Stimulated activated CD8-positive, alpha-beta memory T cell treated with anti-CD3 and anti-CD28 coated beads, Interleukin-12 subunit alpha, Interleukin-12 subunit beta, amount 100 ng/mL, for 1 hour (primary cell): ENCODE data around the gene ROCK2.

Experiments used
- DNase-seq: peaks from one replicate; pipeline ENCODE4 v3.0.0-alpha.2; 2020; ENCODE audit warnings: low read depth

ROCK2 gene

GRCh38 chr2:11310212-11310611 lies 34.2 kb downstream of the ROCK2 start:
- no peak for DNase-seq

GRCh38 chr2:11309706-11310105 lies 34.7 kb downstream of the ROCK2 start:
- no peak for DNase-seq

- no peak for DNase-seq
Measured at GRCh38 chr2:11307764-11308415, 36.5 kb downstream of the ROCK2 start.

GRCh38 chr2:11305958-11306357 lies 38.5 kb downstream of the ROCK2 start:
- DNase-seq, result no peak

DNA sequence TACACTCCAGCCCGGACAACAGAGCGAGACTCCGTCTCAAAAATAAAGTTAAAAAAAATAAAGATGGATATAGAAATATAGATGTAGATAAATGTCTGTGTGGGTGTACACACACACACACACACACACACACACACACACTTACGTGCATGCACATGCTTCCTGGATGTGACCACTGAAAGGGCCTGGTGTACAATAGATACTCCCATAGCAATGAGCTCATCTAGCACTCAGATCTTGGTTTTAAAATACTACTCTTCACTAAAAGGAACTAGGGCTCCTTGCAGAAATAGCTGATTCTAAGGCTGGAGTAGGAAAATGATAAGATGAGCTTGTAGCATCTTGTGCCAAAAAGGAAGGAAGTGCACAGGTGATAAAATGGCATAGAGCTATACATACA lies 39.1 kb downstream of the ROCK2 start:
- DNase-seq, result no peak

- no peak for DNase-seq
Measured at GRCh38 chr2:11304476-11304875, 40.0 kb downstream of the ROCK2 start.

DNA sequence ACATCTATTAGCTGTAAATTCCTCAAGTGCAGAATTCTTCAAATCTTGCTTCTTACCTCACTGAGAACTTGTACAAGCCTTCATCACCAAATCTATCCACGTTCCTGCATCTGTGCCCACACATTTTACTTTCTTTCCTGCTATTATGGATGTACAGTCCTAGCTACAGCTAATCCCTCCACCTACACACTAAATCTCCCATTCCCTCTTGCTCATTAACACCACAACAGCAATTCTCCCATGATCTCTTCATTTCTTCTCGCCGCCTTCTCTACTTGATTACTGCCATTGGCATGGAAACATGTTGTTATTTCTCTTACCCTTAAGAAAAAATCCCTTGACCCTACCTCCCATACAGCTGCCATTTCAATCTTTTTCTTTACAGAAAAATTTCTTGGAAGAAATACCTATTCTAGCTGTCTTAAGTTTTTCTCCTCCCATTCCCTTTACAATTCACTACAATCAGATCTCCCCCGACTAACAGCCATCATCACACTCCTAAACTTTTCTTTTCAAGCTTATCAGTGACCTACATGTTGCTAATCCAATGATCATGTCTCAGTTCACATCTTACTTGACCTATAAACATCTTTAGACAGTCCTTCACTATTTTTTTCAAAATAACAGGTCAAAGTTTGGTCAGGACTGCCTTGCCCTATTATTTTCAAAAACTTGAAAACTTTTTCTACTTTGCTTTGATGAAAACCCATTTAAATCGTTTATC lies 41.0 kb downstream of the ROCK2 start:
- no peak for DNase-seq

DNA sequence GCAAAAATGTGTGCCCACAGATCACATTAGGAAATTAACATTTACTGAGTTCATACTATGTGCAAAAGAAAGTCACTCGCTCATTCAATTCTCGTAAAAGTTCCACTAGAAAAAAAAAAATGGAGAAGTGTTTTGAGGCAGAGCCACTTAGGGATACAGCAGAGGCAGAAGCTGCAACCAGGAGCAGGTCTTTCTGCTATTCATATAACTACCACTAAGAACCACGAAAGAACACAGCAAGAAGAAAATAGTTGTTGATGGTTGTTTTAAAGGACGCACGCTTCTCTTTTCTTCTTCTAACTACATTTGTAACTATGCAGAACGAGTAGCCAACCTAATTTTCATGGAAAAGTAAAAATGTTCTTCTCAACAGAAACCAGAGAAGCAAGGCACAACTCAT lies 45.0 kb downstream of the ROCK2 start:
- no peak for DNase-seq

GRCh38 chr2:11298592-11298991 lies 45.8 kb downstream of the ROCK2 start:
- DNase-seq, result no peak

DNA sequence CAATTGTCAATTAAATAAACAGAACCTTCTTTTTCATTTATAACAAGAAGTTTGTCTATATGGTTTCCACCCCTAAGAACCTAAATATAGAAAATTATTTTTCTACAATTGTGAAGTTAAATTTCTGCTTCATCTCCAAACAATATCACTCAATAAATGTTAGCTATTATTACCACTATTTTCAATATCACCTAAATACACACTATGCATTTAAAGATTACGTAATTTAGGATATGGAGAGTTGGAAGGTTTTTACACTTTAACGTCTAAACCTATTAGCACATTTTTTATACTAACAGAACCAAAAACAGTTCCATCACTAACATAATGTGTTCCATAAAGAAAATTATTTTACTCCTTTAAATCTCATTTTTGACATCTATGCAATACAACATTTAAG lies 48.0 kb downstream of the ROCK2 start:
- no peak for DNase-seq

GRCh38 chr2:11292464-11293255 lies 51.8 kb downstream of the ROCK2 start:
- DNase-seq, result no peak

DNA sequence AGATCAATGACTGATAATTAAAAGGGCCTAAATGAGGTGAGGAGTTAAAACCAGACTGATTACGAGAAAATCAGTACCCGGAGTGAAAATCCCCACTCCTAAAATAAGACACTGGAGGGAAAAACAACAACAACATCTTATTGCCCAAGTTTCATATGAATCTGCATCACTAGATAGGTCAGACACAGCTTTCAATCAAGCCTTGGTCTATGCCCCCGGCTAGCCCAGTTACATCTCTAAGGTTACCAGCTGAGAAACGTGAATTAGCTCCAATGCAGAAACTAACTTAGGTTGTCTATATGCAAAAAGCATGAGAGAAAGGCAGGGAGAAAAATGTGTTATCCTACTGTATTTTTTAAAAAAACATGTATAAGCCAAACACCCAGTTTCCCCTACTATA lies 53.7 kb downstream of the ROCK2 start:
- no peak for DNase-seq

DNA sequence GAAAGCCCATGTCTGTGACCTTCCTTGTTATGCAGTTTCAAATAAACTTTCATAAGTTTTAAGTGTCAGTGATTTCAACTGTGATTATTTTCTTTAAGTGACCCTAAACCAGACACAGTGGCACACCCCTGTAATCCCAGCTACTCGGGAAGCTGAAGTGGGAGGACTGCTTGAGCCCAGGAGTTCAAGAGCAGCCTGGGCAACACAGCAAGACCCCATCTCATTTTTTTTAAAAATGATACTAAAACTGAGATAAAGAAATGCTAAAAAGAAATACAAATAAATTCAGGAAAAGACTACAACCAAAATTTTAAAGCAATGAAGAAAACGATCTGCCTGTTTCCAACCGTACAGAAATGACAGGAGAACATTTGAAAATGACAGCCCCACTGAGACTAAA lies 54.2 kb downstream of the ROCK2 start:
- DNase-seq, result no peak

- no peak for DNase-seq
Measured at GRCh38 chr2:11288431-11288830, 56.0 kb downstream of the ROCK2 start.

GRCh38 chr2:11286749-11287148 lies 57.7 kb downstream of the ROCK2 start:
- no peak for DNase-seq

DNA sequence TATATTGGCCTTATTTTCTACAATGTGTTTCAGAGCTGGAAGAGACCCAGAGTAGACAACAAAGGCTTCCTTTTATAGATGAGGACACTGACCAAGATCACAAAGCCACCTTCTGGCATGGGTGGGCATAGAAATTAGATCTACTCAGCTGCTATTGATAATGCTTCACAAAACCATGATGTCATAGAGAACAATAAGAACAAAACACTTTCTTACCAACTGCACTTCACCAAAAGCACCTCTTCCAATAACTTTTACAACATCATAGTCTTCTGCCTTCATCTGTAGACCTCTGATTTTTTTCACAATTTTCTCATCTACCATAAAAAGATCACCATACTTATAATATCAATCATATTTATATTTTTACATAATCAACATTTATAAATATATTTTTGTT lies 58.1 kb downstream of the ROCK2 start:
- DNase-seq, result no peak

GRCh38 chr2:11285499-11285898 lies 58.9 kb downstream of the ROCK2 start:
- no peak for DNase-seq

DNA sequence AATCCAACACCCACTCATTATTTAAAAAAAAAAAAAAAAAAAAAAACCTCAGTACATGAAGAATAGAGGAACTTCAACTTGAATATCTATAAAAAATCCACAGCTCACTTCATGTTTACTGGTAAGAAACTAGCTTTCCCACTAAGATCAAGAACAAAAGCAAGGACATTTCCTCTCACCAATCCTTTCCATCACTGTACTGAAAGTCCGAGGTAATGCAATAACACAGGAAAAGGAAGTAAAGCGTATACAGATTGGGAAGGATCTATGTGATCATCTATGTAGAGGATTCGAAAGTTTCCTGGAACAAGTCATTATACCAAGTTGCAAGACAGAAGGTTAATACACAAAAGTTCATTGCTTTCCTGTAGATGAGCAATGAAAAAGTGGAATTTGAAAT lies 63.2 kb downstream of the ROCK2 start:
- DNase-seq, result no peak

DNA sequence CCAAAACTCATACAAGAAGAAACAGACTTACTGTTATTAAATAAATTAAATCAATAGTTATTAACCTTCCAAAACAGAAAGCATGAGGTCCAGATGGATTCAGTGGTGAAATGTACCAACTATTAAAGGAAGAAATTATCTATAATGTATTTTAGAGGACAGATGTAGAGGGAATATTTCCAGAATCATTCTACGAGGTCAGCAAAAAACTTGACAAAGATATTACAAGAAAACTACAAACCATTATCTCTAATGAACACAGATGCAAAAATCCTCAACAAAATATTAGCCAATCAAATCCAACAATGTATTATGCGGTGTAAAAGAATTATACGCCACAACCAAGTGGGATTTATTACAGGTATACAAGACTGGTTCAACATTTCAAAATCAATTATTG lies 63.7 kb downstream of the ROCK2 start:
- DNase-seq, result no peak

GRCh38 chr2:11279398-11279797 lies 65.0 kb downstream of the ROCK2 start:
- DNase-seq, result no peak

DNA sequence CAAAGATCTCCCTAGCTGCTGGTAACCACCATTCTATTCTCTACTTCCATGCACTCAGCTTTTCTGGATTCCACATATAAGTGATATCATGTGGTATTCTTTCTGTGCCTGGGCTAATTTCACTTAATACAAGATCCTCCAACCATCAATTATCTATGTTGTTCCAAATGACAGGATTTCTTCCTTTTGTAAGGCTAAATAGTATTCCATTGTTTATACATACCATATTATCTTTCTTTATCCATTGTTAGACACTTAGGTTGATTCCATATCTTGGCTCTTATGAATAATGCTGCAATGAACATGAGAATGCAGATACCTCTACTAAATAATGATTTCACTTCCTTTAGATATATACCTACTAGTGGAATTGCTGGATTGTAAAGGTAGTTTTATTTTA lies 66.2 kb downstream of the ROCK2 start:
- no peak for DNase-seq

GRCh38 chr2:11275910-11276309 lies 68.5 kb downstream of the ROCK2 start:
- no peak for DNase-seq

GRCh38 chr2:11270891-11271290 lies 73.5 kb downstream of the ROCK2 start:
- DNase-seq, result no peak
